ENCODE measurements around the gene MYO7B. TPM values are rescaled to one million over a fixed set of nuclear protein-coding genes. Genes with fewer than 3 reads are reported as not detected.

Gene MYO7B
- total RNA-seq, 1 donor from 2014 or later, result 0.07 TPM

GRCh38 chr2:127641846-127642507, 106.5 kb downstream of the MYO7B start:
- DNase-seq (ENCODE audit: low spot score), result peak; percentile 17
- H3K27ac Mint-ChIP-seq, result peak overlapping the region; percentile 28
- intact Hi-C loops (cut with micrococcal nuclease), result loop anchor here (5.0 kb wide), 1 partner anchor 830 kb away; no protein-coding TSS in a partner anchor
- H3K27me3 Mint-ChIP-seq (ENCODE audit: low read depth), result no peaks in the 10 kb centered on the region
- no peaks in the 10 kb centered on the region for H3K9me3 Mint-ChIP-seq
- H3K4me3 Mint-ChIP-seq (ENCODE audit: low read depth), result peak overlapping the region; percentile 55
- no peaks in the 10 kb centered on the region for H3K36me3 Mint-ChIP-seq (ENCODE audit: low read depth)
- peaks cover 14% of the 10 kb centered on the region for H3K4me1 Mint-ChIP-seq (ENCODE audit: low read depth)

GRCh38 chr2:127642706-127643438, 107.4 kb downstream of the MYO7B start:
- peaks cover 12% of the 10 kb centered on the region for H3K4me1 Mint-ChIP-seq (ENCODE audit: low read depth)
- intact Hi-C loops (cut with micrococcal nuclease), result loop anchor here (5.0 kb wide), 1 partner anchor 829 kb away; no protein-coding TSS in a partner anchor
- no peaks in the 10 kb centered on the region for H3K9me3 Mint-ChIP-seq
- H3K27me3 Mint-ChIP-seq (ENCODE audit: low read depth), result no peaks in the 10 kb centered on the region
- no peaks in the 10 kb centered on the region for H3K36me3 Mint-ChIP-seq (ENCODE audit: low read depth)
- DNase-seq (ENCODE audit: low spot score), result no peak
- no peak overlapping the region for H3K4me3 Mint-ChIP-seq (ENCODE audit: low read depth)
- no peak overlapping the region for H3K27ac Mint-ChIP-seq

- intact Hi-C loops (cut with micrococcal nuclease), result loop anchor here (5.0 kb wide), 1 partner anchor 829 kb away; no protein-coding TSS in a partner anchor
- H3K27ac Mint-ChIP-seq, result no peak overlapping the region
- no peak for DNase-seq (ENCODE audit: low spot score)
- H3K36me3 Mint-ChIP-seq (ENCODE audit: low read depth), result no peaks in the 10 kb centered on the region
- no peaks in the 10 kb centered on the region for H3K27me3 Mint-ChIP-seq (ENCODE audit: low read depth)
- no peaks in the 10 kb centered on the region for H3K9me3 Mint-ChIP-seq
- no peak overlapping the region for H3K4me3 Mint-ChIP-seq (ENCODE audit: low read depth)
- H3K4me1 Mint-ChIP-seq (ENCODE audit: low read depth), result peaks cover 7% of the 10 kb centered on the region
Measured at GRCh38 chr2:127643439-127644065, 108.1 kb downstream of the MYO7B start.

GRCh38 chr2:127644066-127645025, 108.9 kb downstream of the MYO7B start:
- Mint-ChIP-seq H3K4me3 (ENCODE audit: low read depth) (no peak overlapping the region), H3K27ac (peak overlapping the region; percentile 33), H3K9me3 (no peaks in the 10 kb centered on the region), H3K27me3 (ENCODE audit: low read depth) (no peaks in the 10 kb centered on the region), H3K4me1 (ENCODE audit: low read depth) (peaks cover 7% of the 10 kb centered on the region), H3K36me3 (ENCODE audit: low read depth) (no peaks in the 10 kb centered on the region)
- intact Hi-C loops (cut with micrococcal nuclease), result loop anchor here (5.0 kb wide), 3 partner anchors 117 to 828 kb away; partner anchors contain the start of gene IWS1
- no peak for DNase-seq (ENCODE audit: low spot score)

- no peak overlapping the region for H3K27ac Mint-ChIP-seq
- no peaks in the 10 kb centered on the region for H3K27me3 Mint-ChIP-seq (ENCODE audit: low read depth)
- peaks cover 9% of the 10 kb centered on the region for H3K4me1 Mint-ChIP-seq (ENCODE audit: low read depth)
- H3K4me3 Mint-ChIP-seq (ENCODE audit: low read depth), result no peak overlapping the region
- no peak for DNase-seq (ENCODE audit: low spot score)
- intact Hi-C loops (cut with micrococcal nuclease), result loop anchor here (5.0 kb wide), 2 partner anchors 118 to 448 kb away; partner anchors contain the start of gene IWS1
- H3K36me3 Mint-ChIP-seq (ENCODE audit: low read depth), result no peaks in the 10 kb centered on the region
- no peaks in the 10 kb centered on the region for H3K9me3 Mint-ChIP-seq
Measured at GRCh38 chr2:127645026-127645394, 109.5 kb downstream of the MYO7B start.

DNA sequence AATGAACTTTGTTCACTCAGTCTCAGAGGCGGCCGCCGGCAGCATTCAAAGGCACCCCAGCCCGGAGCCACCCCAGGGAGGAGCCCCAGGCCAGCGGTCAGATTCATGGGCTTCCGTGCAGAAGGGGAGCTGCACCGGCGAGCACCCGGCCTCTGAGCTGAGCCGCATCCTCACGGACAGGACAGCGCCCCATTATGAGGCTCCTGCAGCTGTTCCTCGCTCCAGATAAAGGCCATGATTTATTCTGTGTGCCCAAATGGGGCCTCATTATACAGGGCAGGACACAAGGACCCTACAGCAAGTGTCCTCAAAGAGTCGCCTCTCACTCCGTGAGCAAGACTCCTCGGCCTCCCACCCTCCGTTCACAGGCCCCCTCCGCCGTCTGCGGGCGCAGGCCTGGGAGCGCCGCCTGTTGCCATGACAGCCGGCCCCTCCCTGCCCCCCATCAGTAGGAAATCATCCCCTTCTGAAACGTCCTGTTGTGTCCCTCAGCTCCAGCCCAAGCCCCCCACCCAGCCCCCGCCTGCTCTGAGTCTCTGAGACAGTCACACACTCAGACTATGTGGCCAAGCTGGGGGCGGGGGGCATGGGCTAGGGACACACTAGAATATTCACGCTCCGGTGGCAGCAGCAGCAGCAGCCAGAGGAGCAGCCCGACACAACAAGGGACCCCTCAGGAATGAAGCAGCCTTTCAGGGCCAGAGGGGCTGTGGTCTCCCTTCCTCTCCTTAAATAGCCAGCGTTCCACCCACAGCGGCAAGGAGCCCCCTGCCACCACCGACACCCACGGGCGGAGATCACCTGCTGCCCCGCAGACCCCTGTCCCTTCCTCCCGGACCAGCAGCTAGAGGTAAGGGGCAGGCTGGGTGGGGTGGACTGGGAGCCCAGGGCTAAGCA, 110.2 kb downstream of the MYO7B start, which contains the start of gene GPR17:
Gene GPR17 (plus strand): TSS at position 759 of the 897 bp plus-strand sequence. CDS start 4,583 bp downstream, outside the sequence.
- no peak within 1 kb of the TSS for H3K27ac Mint-ChIP-seq
- peaks cover 9% of the 10 kb centered on the region for H3K4me1 Mint-ChIP-seq (ENCODE audit: low read depth)
- H3K4me3 Mint-ChIP-seq (ENCODE audit: low read depth), result no peak within 1 kb of the TSS
- intact Hi-C loops (cut with micrococcal nuclease), result loop anchor here (5.0 kb wide), 2 partner anchors 118 to 448 kb away; partner anchors contain the start of gene IWS1
- no peaks in the 10 kb centered on the region for H3K36me3 Mint-ChIP-seq (ENCODE audit: low read depth)
- H3K9me3 Mint-ChIP-seq, result no peaks in the 10 kb centered on the region
- H3K27me3 Mint-ChIP-seq (ENCODE audit: low read depth), result no peaks in the 10 kb centered on the region
- no peak for DNase-seq (ENCODE audit: low spot score)

- Mint-ChIP-seq H3K9me3 (no peaks in the 10 kb centered on the region), H3K4me1 (ENCODE audit: low read depth) (peaks cover 6% of the 10 kb centered on the region), H3K36me3 (ENCODE audit: low read depth) (no peaks in the 10 kb centered on the region), H3K27ac (no peak overlapping the region), H3K4me3 (ENCODE audit: low read depth) (no peak overlapping the region), H3K27me3 (ENCODE audit: low read depth) (no peaks in the 10 kb centered on the region)
- intact Hi-C loops (cut with micrococcal nuclease), result loop anchor here (5.0 kb wide), 2 partner anchors 119 to 449 kb away; partner anchors contain the start of gene IWS1
- DNase-seq (ENCODE audit: low spot score), result no peak
Measured at GRCh38 chr2:127646487-127647241, 111.2 kb downstream of the MYO7B start.

DNA sequence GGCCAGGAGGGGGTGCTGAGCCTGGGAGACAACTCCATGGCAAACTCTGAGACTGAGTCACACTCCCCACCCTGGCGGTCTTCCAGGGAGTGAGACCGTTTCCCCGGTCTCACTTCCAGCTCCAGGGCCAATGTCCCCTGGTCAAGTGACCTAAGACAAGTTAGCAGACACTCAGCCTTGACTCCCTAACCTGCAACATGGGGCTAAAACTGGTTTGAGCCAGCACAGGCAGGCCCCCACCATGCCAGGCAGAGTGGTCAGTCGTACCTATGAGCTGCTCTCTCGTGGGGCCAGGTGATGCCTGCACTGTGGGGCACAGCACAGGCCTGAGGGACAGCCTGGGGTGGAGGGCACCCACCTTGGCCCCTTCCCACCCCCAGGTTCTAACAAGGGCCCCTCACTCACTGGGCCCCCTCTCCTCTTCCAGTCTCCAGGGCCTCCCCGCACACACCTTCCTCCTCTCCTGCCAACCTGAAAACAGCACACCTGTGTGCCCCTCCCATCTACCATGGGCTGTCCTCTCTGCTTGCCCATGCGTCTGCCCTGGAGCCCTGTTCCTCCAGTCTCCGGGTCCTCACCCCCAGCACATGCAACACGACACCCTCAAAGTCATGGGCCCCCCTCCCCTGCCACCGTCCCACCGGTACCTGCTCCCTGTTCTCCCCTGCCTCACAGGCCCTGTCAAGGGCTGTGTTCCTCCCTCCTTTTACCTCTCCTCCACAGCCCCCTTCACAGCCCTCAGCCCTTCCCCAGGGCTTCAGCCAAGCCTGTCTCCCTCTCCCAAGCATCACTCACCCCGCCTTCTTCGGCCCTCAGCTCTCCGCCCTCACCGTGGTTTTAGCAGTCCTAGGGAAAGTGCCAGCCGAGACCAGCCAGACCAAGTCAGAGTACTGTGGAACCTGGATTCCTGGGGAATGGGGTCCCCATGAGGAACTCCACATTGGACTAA, 112.0 kb downstream of the MYO7B start:
- intact Hi-C loops (cut with micrococcal nuclease), result loop anchor here (5.0 kb wide), 2 partner anchors 120 to 450 kb away; partner anchors contain the start of gene IWS1
- Mint-ChIP-seq H3K9me3 (no peaks in the 10 kb centered on the region), H3K4me1 (ENCODE audit: low read depth) (peaks cover 6% of the 10 kb centered on the region), H3K27me3 (ENCODE audit: low read depth) (no peaks in the 10 kb centered on the region), H3K27ac (no peak overlapping the region), H3K36me3 (ENCODE audit: low read depth) (no peaks in the 10 kb centered on the region), H3K4me3 (ENCODE audit: low read depth) (no peak overlapping the region)
- DNase-seq (ENCODE audit: low spot score), result no peak

GRCh38 chr2:127648321-127648720, 112.8 kb downstream of the MYO7B start:
- no peak for DNase-seq (ENCODE audit: low spot score)
- H3K4me1 Mint-ChIP-seq (ENCODE audit: low read depth), result peaks cover 6% of the 10 kb centered on the region
- H3K27ac Mint-ChIP-seq, result no peak overlapping the region
- H3K4me3 Mint-ChIP-seq (ENCODE audit: low read depth), result no peak overlapping the region
- H3K27me3 Mint-ChIP-seq (ENCODE audit: low read depth), result no peaks in the 10 kb centered on the region
- no peaks in the 10 kb centered on the region for H3K36me3 Mint-ChIP-seq (ENCODE audit: low read depth)
- no peaks in the 10 kb centered on the region for H3K9me3 Mint-ChIP-seq
- intact Hi-C loops (cut with micrococcal nuclease), result loop anchor here (5.0 kb wide), 2 partner anchors 121 to 451 kb away; partner anchors contain the start of gene IWS1

DNA sequence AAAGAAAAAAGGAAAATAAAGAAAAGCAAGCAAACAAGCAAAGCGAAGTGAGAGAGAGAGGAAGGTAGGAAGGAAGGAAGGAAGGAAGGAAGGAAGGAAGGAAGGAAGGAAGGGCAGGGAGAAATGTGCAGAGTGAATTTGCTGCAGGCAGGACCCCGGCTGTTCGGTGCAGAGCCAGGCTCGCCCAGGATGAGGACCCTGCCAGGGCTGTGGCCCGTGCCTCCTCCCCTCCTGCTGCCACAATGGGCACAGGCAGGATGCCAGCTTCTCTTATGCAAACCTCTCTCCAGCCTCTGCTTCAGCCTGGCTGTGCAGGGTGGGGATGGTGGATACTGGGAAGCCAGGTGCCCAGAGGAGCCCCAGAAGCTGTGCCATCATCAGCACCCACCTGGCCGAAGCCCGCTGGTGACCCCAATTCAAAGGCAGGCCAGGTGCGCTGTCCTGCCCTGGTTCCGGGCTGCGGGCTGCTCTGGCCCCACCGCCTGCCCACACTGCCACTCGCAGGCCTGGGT, 113.7 kb downstream of the MYO7B start:
- Mint-ChIP-seq H3K4me3 (ENCODE audit: low read depth) (no peak overlapping the region), H3K27ac (no peak overlapping the region), H3K27me3 (ENCODE audit: low read depth) (no peaks in the 10 kb centered on the region), H3K36me3 (ENCODE audit: low read depth) (no peaks in the 10 kb centered on the region), H3K4me1 (ENCODE audit: low read depth) (peaks cover 6% of the 10 kb centered on the region), H3K9me3 (no peaks in the 10 kb centered on the region)
- intact Hi-C loops (cut with micrococcal nuclease), result loop anchor here (1.0 to 5.0 kb wide), 3 partner anchors 58 to 452 kb away; partner anchors contain the start of gene IWS1
- DNase-seq (ENCODE audit: low spot score), result no peak

Data from activated T-helper 2 cell treated with anti-CD3 and anti-CD28 coated beads, Interferon-gamma antibody, Interleukin-2, Interleukin-4, amounts not matched to agents 10 μg/mL and 5 μg/mL and 100 μg/mL, durations not matched to agents 14 hours and 24 hours and 36 hours (primary cell).